Measurements from ENCODE around the gene YY1. TPM values are rescaled to one million over a fixed set of nuclear protein-coding genes. Genes with fewer than 3 reads are reported as not detected.

YY1 gene
- total and polyA plus RNA-seq, 2 of the 4 experiments (the other 2 are of a cell fraction), result 21.7 to 29.9 TPM

DNA sequence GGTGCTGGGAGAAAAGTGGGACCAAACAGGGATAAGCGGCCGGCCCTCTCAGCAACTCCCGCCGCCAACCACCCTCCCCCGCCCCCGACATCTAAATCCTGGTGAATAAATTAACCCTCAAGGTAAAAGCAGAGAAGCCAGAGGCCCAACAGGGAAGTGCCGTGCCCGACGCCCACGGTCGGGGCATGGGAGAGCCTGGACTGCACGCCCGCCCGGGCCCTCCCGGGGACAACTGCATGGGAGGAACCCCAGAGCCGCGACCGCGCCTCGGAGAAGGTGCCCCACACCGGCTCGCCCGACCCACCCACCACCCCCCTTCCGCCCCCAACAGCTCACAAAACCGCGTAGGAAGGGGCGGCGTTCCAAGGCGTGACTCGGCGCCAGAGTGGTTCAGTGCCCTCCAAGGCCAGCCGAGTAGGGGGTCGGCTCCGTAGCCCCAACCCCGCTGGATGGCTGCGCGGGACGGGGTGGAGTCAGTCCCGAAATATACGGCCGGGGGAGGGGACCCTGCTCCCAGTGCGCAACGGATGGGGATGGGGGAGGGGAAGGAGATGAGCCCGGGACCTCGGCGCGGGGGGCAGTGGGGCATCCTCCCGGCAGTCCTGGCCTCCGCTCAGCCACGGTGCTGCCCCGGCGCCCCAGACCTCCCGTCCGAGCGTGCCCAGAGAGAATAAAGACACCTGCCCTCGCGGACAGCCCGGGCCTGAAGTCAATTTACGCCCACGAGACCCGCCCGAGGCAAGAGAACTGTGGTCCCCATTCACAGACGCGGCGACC lies 66.6 kb downstream of the YY1 start:
- intact Hi-C loops (cut with micrococcal nuclease), result loop anchor here (2.0 to 5.0 kb wide), 3 partner anchors 37 to 71 kb away; partner anchors contain the start of gene WDR25
- no peak for DNase-seq
- Histone ChIP-seq H3K14ac (replicated peaks; ENCODE audit: low read depth, low read length) (0 out of 2 replicates have a peak overlapping the region, but pooled peaks have one; percentile 63), H3K23ac (ENCODE audit: low read depth, low read length) (peak overlapping the region; percentile 41), H2AK5ac (ENCODE audit: low read depth, low read length) (peak overlapping the region; percentile 43; the same call in 1 of the 2 replicates), H3K27ac (ENCODE audit: insufficient read depth, low read length) (peak overlapping the region; percentile 67), H3K4me2 (ENCODE audit: low read depth, low read length) (peak overlapping the region; percentile 81), H3K18ac (ENCODE audit: low read depth, low read length) (no peak overlapping the region; the same call in 1 of the 2 replicates), H3K9me3 (ENCODE audit: control insufficient read depth, insufficient read depth, low read length) (no peaks in the 10 kb centered on the region), H4K8ac (ENCODE audit: low read depth in 2 of 2, low read length in 2 of 2) (no peak overlapping the region; a peak in 2 of 4 replicates), H2BK120ac (ENCODE audit: low read depth, low read length) (no peak overlapping the region), H3K79me1 (ENCODE audit: low read depth in 1 of 2, low read length in 2 of 2) (peaks cover 12 to 63% of the 10 kb centered on the region in 2 experiments), H3K4me3 (ENCODE audit: insufficient read depth, low read depth, low read length) (peak overlapping the region; percentile 87), H3K56ac (ENCODE audit: extremely low read depth, insufficient read depth, low read length) (no peak overlapping the region), H3K27me3 (ENCODE audit: control insufficient read depth, insufficient read depth, low read length) (no peaks in the 10 kb centered on the region), H4K91ac (ENCODE audit: insufficient read depth, low read depth, low read length) (peak overlapping the region; percentile 34; the same call in 1 of the 2 replicates), H2BK20ac (ENCODE audit: low read depth, low read length) (no peak overlapping the region), H2BK15ac (ENCODE audit: low read depth, low read length) (no peak overlapping the region), H3K9ac (ENCODE audit: low read depth, low read length) (peak overlapping the region; percentile 78), H2AK9ac (replicated peaks; ENCODE audit: low read depth, low read length, poor library complexity) (peak overlapping the region; percentile 92), H3K36me3 (ENCODE audit: control insufficient read depth, insufficient read depth, low read length) (peaks cover 7% of the 10 kb centered on the region; the same call in 1 of the 2 replicates), H2AFZ (replicated peaks; ENCODE audit: low read length, poor library complexity) (peak overlapping the region; percentile 96), H3K4me1 (ENCODE audit: control insufficient read depth, insufficient read depth, low read length) (peaks cover 15% of the 10 kb centered on the region; the same call in 1 of the 2 replicates), H3K4ac (ENCODE audit: low read depth, low read length) (peak overlapping the region; percentile 66), H4K20me1 (ENCODE audit: insufficient read depth, low read length) (peaks cover 35% of the 10 kb centered on the region), H2BK5ac (ENCODE audit: low read depth, low read length, poor library complexity, severe bottlenecking) (no peak overlapping the region), H4K5ac (ENCODE audit: low read depth, low read length) (no peak overlapping the region), H3K9me1 (ENCODE audit: insufficient read depth, low read length) (peaks cover 4% of the 10 kb centered on the region)
- CTCF ChIA-PET, result interaction anchor here (1.6 kb wide), 1 partner anchor 80 kb away, joined by 5 read pairs; no protein-coding TSS in a partner anchor
- peak; percentile 2; the same call in 1 of the 2 replicates for ATAC-seq (ENCODE audit: low read depth)
- POLR2A ChIA-PET (ENCODE audit: unreplicated experiment), result no interaction called here
- 1% methylated on average over 22 of the region's 65 CpGs; no CpG with 5 or more reads in 1 of the 2 experiments for WGBS, 2 experiments (ENCODE audit: extremely low coverage in 2 of 2, insufficient read length in 1 of 2)
- in situ Hi-C loops (cut with MboI; ENCODE audit: low sequenced_read_pairs), result no loop called here
- no TSS peak for BruUV-seq (replicated peaks)
- dilution Hi-C loops (cut with HindIII; ENCODE audit: low sequenced_read_pairs, unreplicated experiment), result no loop called here
- TF ChIP-seq, protein P1, sequence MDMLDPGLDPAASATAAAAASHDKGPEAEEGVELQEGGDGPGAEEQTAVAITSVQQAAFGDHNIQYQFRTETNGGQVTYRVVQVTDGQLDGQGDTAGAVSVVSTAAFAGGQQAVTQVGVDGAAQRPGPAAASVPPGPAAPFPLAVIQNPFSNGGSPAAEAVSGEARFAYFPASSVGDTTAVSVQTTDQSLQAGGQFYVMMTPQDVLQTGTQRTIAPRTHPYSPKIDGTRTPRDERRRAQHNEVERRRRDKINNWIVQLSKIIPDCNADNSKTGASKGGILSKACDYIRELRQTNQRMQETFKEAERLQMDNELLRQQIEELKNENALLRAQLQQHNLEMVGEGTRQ (IDR thresholded peaks at IDR 0.05; ENCODE audit: low read depth, low read length), result no peak
- TF ChIP-seq MXI1 (IDR thresholded peaks at IDR 0.05; ENCODE audit: borderline replicate concordance, low read depth, low read length), result no peak
- TF ChIP-seq CHD1 (IDR thresholded peaks at IDR 0.05; ENCODE audit: low read depth, low read length), result no peak
- no peak for TF ChIP-seq NFE2L2 (IDR thresholded peaks at IDR 0.05; ENCODE audit: low read depth, low read length)
- TF ChIP-seq, protein P2, sequence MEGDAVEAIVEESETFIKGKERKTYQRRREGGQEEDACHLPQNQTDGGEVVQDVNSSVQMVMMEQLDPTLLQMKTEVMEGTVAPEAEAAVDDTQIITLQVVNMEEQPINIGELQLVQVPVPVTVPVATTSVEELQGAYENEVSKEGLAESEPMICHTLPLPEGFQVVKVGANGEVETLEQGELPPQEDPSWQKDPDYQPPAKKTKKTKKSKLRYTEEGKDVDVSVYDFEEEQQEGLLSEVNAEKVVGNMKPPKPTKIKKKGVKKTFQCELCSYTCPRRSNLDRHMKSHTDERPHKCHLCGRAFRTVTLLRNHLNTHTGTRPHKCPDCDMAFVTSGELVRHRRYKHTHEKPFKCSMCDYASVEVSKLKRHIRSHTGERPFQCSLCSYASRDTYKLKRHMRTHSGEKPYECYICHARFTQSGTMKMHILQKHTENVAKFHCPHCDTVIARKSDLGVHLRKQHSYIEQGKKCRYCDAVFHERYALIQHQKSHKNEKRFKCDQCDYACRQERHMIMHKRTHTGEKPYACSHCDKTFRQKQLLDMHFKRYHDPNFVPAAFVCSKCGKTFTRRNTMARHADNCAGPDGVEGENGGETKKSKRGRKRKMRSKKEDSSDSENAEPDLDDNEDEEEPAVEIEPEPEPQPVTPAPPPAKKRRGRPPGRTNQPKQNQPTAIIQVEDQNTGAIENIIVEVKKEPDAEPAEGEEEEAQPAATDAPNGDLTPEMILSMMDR (conservative IDR thresholded peaks at IDR 0.05; ENCODE audit: low read depth, low read length), result no peak
- TF ChIP-seq RCOR1 (IDR thresholded peaks at IDR 0.05; ENCODE audit: insufficient replicate concordance, low read length), result no peak
- no peak for TF ChIP-seq SMC3 (IDR thresholded peaks at IDR 0.05; ENCODE audit: low read depth, low read length)
- no peak for TF ChIP-seq FOS (IDR thresholded peaks at IDR 0.05; ENCODE audit: low read depth, low read length)
- TF ChIP-seq MAFK (IDR thresholded peaks at IDR 0.05; ENCODE audit: low read depth, low read length), result no peak
- no peak for TF ChIP-seq POLR2A (IDR thresholded peaks at IDR 0.05; ENCODE audit: low read depth, low read length)
- no peak for TF ChIP-seq CEBPB (IDR thresholded peaks at IDR 0.05; ENCODE audit: low read depth, low read length)
- TF ChIP-seq, protein P3, sequence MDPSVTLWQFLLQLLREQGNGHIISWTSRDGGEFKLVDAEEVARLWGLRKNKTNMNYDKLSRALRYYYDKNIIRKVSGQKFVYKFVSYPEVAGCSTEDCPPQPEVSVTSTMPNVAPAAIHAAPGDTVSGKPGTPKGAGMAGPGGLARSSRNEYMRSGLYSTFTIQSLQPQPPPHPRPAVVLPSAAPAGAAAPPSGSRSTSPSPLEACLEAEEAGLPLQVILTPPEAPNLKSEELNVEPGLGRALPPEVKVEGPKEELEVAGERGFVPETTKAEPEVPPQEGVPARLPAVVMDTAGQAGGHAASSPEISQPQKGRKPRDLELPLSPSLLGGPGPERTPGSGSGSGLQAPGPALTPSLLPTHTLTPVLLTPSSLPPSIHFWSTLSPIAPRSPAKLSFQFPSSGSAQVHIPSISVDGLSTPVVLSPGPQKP (IDR thresholded peaks at IDR 0.05; ENCODE audit: borderline replicate concordance, low read depth, low read length), result no peak
- TF ChIP-seq RFX5 (IDR thresholded peaks at IDR 0.05; ENCODE audit: low read depth, low read length), result no peak
- no peak for TF ChIP-seq RAD21 (IDR thresholded peaks at IDR 0.05; ENCODE audit: low read length)
